ENCODE measurements around the gene RBM19. TPM values are rescaled to one million over a fixed set of nuclear protein-coding genes. Genes with fewer than 3 reads are reported as not detected.

Gene RBM19
- polyA plus RNA-seq, 1 experiment, result 15.5 TPM

DNA sequence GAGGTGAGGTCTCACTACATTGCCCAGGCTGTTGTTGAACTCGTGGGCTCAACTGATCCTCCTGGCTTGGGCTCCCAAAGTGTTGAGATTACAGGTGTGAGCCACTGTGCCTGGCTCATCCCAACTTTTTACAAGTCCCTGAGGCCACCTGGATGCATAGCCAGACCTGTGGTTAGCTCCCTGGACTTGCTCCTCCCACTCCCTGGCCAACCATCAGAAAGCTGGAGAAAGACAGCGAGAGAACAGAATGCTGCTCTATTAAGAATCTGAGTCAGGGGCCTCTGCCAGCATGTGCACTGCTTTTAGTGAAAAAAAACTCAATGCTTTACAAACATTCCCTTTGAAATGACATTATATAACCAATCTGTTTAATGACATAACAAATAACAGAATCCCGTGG lies 78.2 kb downstream of the RBM19 start:
- POLR2A ChIA-PET, result no interaction called here
- no peaks in the 10 kb centered on the region for H3K27me3 ChIP-seq (ENCODE audit: control insufficient read depth, insufficient read depth, low read length)
- CTCF ChIA-PET, result interaction anchor here (0.9 to 1.5 kb wide), 3 partner anchors 10 to 31 kb away, joined by 3 to 4 read pairs (median 3); no protein-coding TSS in a partner anchor
- no peak for DNase-seq (ENCODE audit: low read depth)
- H3K36me3 ChIP-seq (ENCODE audit: control insufficient read depth, insufficient read depth, low read length), result no peaks in the 10 kb centered on the region
- H3K4me3 ChIP-seq (ENCODE audit: low read depth, low read length), result no peak overlapping the region
- TF ChIP-seq, protein P1, sequence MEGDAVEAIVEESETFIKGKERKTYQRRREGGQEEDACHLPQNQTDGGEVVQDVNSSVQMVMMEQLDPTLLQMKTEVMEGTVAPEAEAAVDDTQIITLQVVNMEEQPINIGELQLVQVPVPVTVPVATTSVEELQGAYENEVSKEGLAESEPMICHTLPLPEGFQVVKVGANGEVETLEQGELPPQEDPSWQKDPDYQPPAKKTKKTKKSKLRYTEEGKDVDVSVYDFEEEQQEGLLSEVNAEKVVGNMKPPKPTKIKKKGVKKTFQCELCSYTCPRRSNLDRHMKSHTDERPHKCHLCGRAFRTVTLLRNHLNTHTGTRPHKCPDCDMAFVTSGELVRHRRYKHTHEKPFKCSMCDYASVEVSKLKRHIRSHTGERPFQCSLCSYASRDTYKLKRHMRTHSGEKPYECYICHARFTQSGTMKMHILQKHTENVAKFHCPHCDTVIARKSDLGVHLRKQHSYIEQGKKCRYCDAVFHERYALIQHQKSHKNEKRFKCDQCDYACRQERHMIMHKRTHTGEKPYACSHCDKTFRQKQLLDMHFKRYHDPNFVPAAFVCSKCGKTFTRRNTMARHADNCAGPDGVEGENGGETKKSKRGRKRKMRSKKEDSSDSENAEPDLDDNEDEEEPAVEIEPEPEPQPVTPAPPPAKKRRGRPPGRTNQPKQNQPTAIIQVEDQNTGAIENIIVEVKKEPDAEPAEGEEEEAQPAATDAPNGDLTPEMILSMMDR (IDR thresholded peaks at IDR 0.05; ENCODE audit: insufficient read depth, low read depth, low read length), result no peak

DNA sequence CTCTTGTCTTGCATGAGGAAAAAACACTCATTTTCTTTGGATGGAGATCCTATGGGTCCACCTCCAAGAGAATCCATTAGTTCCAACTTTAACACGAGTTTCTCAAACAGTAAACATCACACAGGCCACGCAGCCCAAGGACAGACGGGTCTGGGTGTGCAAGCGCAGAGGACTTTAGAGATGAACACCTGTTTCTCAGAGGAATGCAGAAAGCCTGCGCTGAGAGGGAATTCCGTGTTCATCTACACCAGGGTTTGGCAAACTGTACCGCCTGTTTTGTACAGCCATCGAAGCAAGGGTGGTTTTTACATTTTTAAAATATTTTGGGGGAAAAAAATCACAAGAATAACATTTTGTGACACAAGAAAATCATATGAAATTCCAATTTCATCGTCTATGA lies 79.4 kb downstream of the RBM19 start:
- TF ChIP-seq, protein P1 (IDR thresholded peaks at IDR 0.05; ENCODE audit: insufficient read depth, low read depth, low read length), result no peak
- no peak overlapping the region for H3K4me3 ChIP-seq (ENCODE audit: low read depth, low read length)
- no peak for DNase-seq (ENCODE audit: low read depth)
- POLR2A ChIA-PET, result no interaction called here
- CTCF ChIA-PET, result no interaction called here
- H3K27me3 ChIP-seq (ENCODE audit: control insufficient read depth, insufficient read depth, low read length), result no peaks in the 10 kb centered on the region
- H3K36me3 ChIP-seq (ENCODE audit: control insufficient read depth, insufficient read depth, low read length), result no peaks in the 10 kb centered on the region

DNA sequence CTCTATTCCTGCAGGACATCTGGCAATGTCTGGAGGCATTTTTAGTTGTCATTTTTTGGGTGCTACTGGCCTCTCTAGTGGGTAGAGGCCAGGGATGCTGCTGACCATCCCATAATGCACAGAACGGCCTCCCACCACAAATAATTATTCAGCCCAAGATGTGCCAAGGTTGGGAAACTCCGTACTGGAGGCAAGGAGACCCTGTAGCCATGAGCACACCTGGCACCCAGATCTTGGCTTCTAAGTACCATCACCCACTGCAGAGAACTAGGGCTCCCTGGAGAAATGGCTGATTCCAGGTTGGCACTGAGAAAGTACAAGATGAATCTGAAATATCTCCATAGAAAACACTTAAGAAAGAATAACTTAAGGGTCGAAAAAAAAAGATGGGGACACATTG lies 81.7 kb downstream of the RBM19 start:
- DNase-seq (ENCODE audit: low read depth), result no peak
- H3K4me3 ChIP-seq (ENCODE audit: low read depth, low read length), result no peak overlapping the region
- CTCF ChIA-PET, result no interaction called here

DNA sequence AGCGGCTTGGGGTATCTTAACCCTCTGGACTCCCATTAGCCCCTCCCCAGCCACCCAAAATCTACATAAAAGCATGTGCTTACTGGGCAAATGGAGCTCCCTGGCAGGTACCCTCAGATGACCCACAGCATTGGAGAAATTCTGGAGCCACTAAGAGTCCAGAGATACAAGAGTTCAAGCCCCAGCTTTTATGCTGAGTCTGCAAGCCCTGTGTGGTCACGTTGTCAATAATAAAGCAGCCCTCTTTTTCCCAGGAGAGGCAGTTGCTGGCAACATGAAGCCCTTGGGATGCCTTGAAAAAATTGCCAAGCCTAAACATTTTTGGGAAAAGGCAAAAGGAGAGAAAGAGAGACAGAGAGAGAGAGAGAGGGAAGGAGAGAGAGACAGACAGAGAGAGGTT lies 83.4 kb downstream of the RBM19 start:
- TF ChIP-seq, protein P1 (IDR thresholded peaks at IDR 0.05; ENCODE audit: insufficient read depth, low read depth, low read length), result no peak
- ChIA-PET CTCF (interaction anchor here (1.6 kb wide), 1 partner anchor 19 kb away, joined by 4 read pairs; no protein-coding TSS in a partner anchor), POLR2A (no interaction called here)
- Histone ChIP-seq H3K4me3 (ENCODE audit: low read depth, low read length) (no peak overlapping the region), H3K36me3 (ENCODE audit: control insufficient read depth, insufficient read depth, low read length) (no peaks in the 10 kb centered on the region; the same call in 1 of the 2 replicates), H3K27me3 (ENCODE audit: control insufficient read depth, insufficient read depth, low read length) (no peaks in the 10 kb centered on the region)
- no peak for DNase-seq (ENCODE audit: low read depth)

More for the DNA sequence above, 81.7 kb downstream of the RBM19 start:
- Histone ChIP-seq H3K27me3 (ENCODE audit: control insufficient read depth, insufficient read depth, low read length) (no peaks in the 10 kb centered on the region), H3K36me3 (ENCODE audit: control insufficient read depth, insufficient read depth, low read length) (no peaks in the 10 kb centered on the region)
- POLR2A ChIA-PET, result no interaction called here
- TF ChIP-seq, protein P1 (IDR thresholded peaks at IDR 0.05; ENCODE audit: insufficient read depth, low read depth, low read length), result no peak

DNA sequence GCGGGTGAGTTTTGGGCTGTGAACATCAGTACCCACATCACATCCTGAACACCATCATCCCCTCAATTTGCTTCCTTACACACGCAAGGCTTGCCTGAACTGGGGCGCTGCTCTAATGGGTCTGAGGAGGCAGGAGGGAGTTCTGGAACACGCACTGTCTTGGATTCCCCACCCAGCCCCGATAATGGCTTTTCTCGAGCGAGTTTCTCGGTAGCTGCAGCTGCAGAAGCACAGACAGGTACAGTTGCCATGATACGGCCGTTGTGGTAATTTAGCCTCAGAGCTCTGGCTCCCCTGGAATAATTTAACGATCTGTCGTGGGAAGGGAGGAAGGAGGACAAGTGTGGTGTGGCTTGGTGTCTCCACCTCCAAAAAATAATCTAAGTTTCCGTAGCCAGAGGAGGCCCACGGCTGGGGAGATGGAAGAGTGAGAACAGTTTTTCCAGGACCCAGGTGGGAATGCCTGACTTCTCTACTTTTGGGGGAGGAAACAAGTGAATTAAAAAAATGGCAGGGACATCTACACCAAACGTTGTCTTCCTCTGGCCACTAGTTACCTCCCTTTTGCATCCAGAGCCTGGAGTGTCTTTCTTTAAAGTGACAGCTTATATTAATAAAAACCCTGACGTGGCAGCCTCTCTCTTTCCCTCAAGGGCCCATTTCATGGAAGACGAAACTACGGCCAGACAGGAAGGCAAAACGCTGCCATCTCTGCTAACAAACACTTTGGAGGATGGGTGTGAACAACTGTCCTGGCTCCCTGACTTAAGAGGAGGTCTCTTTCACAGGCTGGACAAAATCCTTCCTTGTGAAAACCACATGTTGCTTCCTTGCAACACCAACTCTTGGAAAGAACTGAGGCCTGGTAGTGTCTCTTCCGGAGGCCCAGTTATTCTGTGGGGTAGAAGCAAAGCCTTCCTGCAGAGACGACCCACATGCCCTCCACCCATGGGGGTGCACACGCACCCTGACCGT lies 84.8 kb downstream of the RBM19 start:
- DNase-seq (ENCODE audit: low read depth), result no peak
- CTCF ChIA-PET, result no interaction called here

More for the DNA sequence above, 84.8 kb downstream of the RBM19 start:
- Histone ChIP-seq H3K36me3 (ENCODE audit: control insufficient read depth, insufficient read depth, low read length) (no peaks in the 10 kb centered on the region; the same call in 1 of the 2 replicates), H3K4me3 (ENCODE audit: low read depth, low read length) (no peak overlapping the region), H3K27me3 (ENCODE audit: control insufficient read depth, insufficient read depth, low read length) (no peaks in the 10 kb centered on the region)
- TF ChIP-seq, protein P1 (IDR thresholded peaks at IDR 0.05; ENCODE audit: insufficient read depth, low read depth, low read length), result no peak
- POLR2A ChIA-PET, result no interaction called here
